ENCODE measurements around the gene PPP1R15B.

- TF ChIP-seq RAD21 (IDR thresholded peaks at IDR 0.05; ENCODE audit: insufficient read depth, low read depth, low read length) (no peak), CTCF (IDR thresholded peaks at IDR 0.05 in 2 of 3, conservative IDR thresholded peaks at IDR 0.05 in 1 of 3; ENCODE audit: control insufficient read depth in 2 of 3, extremely low read depth in 1 of 3, insufficient read depth in 1 of 3, low read depth in 3 of 3, low read length in 3 of 3) (no peak), HSF1 (IDR thresholded peaks at IDR 0.05; ENCODE audit: low read depth, low read length) (no peak), POLR2AphosphoS5 (IDR thresholded peaks at IDR 0.05; ENCODE audit: low read length) (no peak), YY1 (IDR thresholded peaks at IDR 0.05; ENCODE audit: low read depth, low read length) (no peak), ATF2 (IDR thresholded peaks at IDR 0.05; ENCODE audit: low read length) (no peak), IRF3 (IDR thresholded peaks at IDR 0.05) (no peak), TCF12 (IDR thresholded peaks at IDR 0.05; ENCODE audit: low read depth, low read length) (no peak), EZH2 (IDR thresholded peaks at IDR 0.05; ENCODE audit: borderline replicate concordance, control insufficient read depth, low read depth, low read length) (no peak)
These were observed 44.2 kb upstream of the PPP1R15B start for GRCh38 chr1:204455831-204456145.

Measured in GM12878 (cell line).